IMR-90 (cell line): ENCODE results near the gene CLCN5. TPM values are rescaled to one million over a fixed set of nuclear protein-coding genes. Genes with fewer than 3 reads are reported as not detected.

Experiments used
- ATAC-seq: fragments of 200-7000 bp; cut with Tn5 transposase; 2 replicates; pipeline ENCODE4 v1.9.1; 2020; ENCODE audit warnings: low read depth, mild to moderate bottlenecking, moderate library complexity
- BruUV-seq: library from RNA; stranded (reverse); fragments of 400-500 nt; replicated peaks from 2 replicates; lab custom pipeline; 2021; lab: Mats Ljungman, UMichigan
- CTCF ChIA-PET: fragments of 300-600 bp; formaldehyde crosslinking; extraction: SDS; loops from one replicate; lab custom pipeline; 2021; ENCODE audit warnings: antibody characterized with exemption; lab: Yijun Ruan, JAX
- POLR2A ChIA-PET: fragments of 300-600 bp; sonication (Branson Sonifier 250); formaldehyde crosslinking; loops from one replicate; lab custom pipeline; 2022; ENCODE audit warnings: antibody characterized with exemption; ENCODE audit not compliant: unreplicated experiment; lab: Charles Lee
- DNase-seq: peaks from one replicate; pipeline ENCODE4 v3.0.0; 2013
- H2AFZ ChIP-seq: replicated peaks from 2 replicates; pipeline ENCODE3; 2013; ENCODE audit warnings: low read length, mild to moderate bottlenecking; ENCODE audit not compliant: poor library complexity
- H2AK5ac ChIP-seq: 2 replicates; pipeline ENCODE4 v1.6.1; 2013; ENCODE audit warnings: low read depth, low read length, inconsistent platforms
- H2AK9ac ChIP-seq: replicated peaks from 2 replicates; pipeline ENCODE3; 2013; ENCODE audit warnings: mild to moderate bottlenecking, low read depth, low read length, moderate library complexity; ENCODE audit not compliant: poor library complexity
- H2BK120ac ChIP-seq: 2 replicates; pipeline ENCODE4 v1.6.1; 2013; ENCODE audit warnings: low read depth, low read length, inconsistent platforms
- H2BK15ac ChIP-seq: 3 replicates; pipeline ENCODE4 v1.6.1; 2013; ENCODE audit warnings: low read depth, low read length, inconsistent platforms
- H2BK20ac ChIP-seq: 2 replicates; pipeline ENCODE4 v1.6.1; 2013; ENCODE audit warnings: low read depth, mild to moderate bottlenecking, inconsistent platforms, low read length, moderate library complexity
- H2BK5ac ChIP-seq: 2 replicates; pipeline ENCODE4 v1.6.1; 2013; ENCODE audit warnings: mild to moderate bottlenecking, low read depth, low read length, inconsistent platforms; ENCODE audit not compliant: poor library complexity, severe bottlenecking
- H3K14ac ChIP-seq: replicated peaks from 2 replicates; pipeline ENCODE4 v1.6.1; 2013; ENCODE audit warnings: low read depth, low read length, inconsistent platforms
- H3K18ac ChIP-seq: 2 replicates; pipeline ENCODE4 v1.6.1; 2013; ENCODE audit warnings: low read depth, low read length, control low read depth
- H3K23ac ChIP-seq: 2 replicates; pipeline ENCODE4 v1.6.1; 2013; ENCODE audit warnings: low read depth, low read length, inconsistent platforms
- H3K27ac ChIP-seq: 2 replicates; pipeline ENCODE4 v1.5.1; 2013; ENCODE audit warnings: mild to moderate bottlenecking, control low read depth, low read length; ENCODE audit not compliant: insufficient read depth
- H3K27me3 ChIP-seq: 2 replicates; pipeline ENCODE4 v1.6.1; 2013; ENCODE audit warnings: low read length; ENCODE audit not compliant: control insufficient read depth, insufficient read depth
- H3K36me3 ChIP-seq: 2 replicates; pipeline ENCODE4 v1.6.1; 2013; ENCODE audit warnings: low read length, mixed read lengths; ENCODE audit not compliant: control insufficient read depth, insufficient read depth
- H3K4ac ChIP-seq: 2 replicates; pipeline ENCODE4 v1.6.1; 2013; ENCODE audit warnings: low read depth, low read length, inconsistent platforms
- H3K4me1 ChIP-seq: 2 replicates; pipeline ENCODE4 v1.6.1; 2013; ENCODE audit warnings: low read length, mixed read lengths; ENCODE audit not compliant: control insufficient read depth, insufficient read depth
- H3K4me2 ChIP-seq: 2 replicates; pipeline ENCODE4 v1.6.1; 2013; ENCODE audit warnings: low read depth, mild to moderate bottlenecking, control low read depth, low read length, moderate library complexity
- H3K4me3 ChIP-seq: 2 replicates; pipeline ENCODE4 v1.5.1; 2013; ENCODE audit warnings: low read depth, mild to moderate bottlenecking, control low read depth, low read length, moderate library complexity; ENCODE audit not compliant: insufficient read depth
- H3K56ac ChIP-seq: 2 replicates; pipeline ENCODE4 v1.6.1; 2013; ENCODE audit warnings: low read length, inconsistent platforms; ENCODE audit not compliant: insufficient read depth; ENCODE audit errors: extremely low read depth
- H3K79me1 ChIP-seq, 2 experiments: 2 replicates each; pipeline ENCODE4 v1.6.1; 2013; ENCODE audit warnings: low read length in 2 of 2, inconsistent platforms in 1 of 2, low read depth in 1 of 2
- H3K9ac ChIP-seq: 2 replicates; pipeline ENCODE4 v1.6.1; 2013; ENCODE audit warnings: low read depth, low read length, control low read depth
- H3K9me1 ChIP-seq: 2 replicates; pipeline ENCODE4 v1.6.1; 2013; ENCODE audit warnings: low read length, inconsistent platforms; ENCODE audit not compliant: insufficient read depth
- H3K9me3 ChIP-seq: 2 replicates; pipeline ENCODE4 v1.6.1; 2013; ENCODE audit warnings: low read length; ENCODE audit not compliant: control insufficient read depth, insufficient read depth
- H4K20me1 ChIP-seq: 2 replicates; pipeline ENCODE4 v1.6.1; 2013; ENCODE audit warnings: low read length, inconsistent platforms; ENCODE audit not compliant: insufficient read depth
- H4K5ac ChIP-seq: 2 replicates; pipeline ENCODE4 v1.6.1; 2013; ENCODE audit warnings: mild to moderate bottlenecking, low read depth, low read length, control low read depth
- H4K8ac ChIP-seq, 2 experiments: 2 replicates each; pipeline ENCODE4 v1.6.1; 2013; ENCODE audit warnings: low read depth in 2 of 2, low read length in 2 of 2, control low read depth in 1 of 2, inconsistent platforms in 1 of 2
- H4K91ac ChIP-seq: 2 replicates; pipeline ENCODE4 v1.6.1; 2013; ENCODE audit warnings: low read depth, low read length, inconsistent platforms; ENCODE audit not compliant: insufficient read depth
- CEBPB ChIP-seq: IDR thresholded peaks from 2 replicates; pipeline ENCODE4 v1.6.1; 2012; ENCODE audit warnings: low read depth, low read length, improper control_type of control experiment
- MAZ ChIP-seq: IDR thresholded peaks from 2 replicates; pipeline ENCODE4 v1.6.1; 2012; ENCODE audit warnings: low read depth, mild to moderate bottlenecking, low read length, improper control_type of control experiment, moderate library complexity, borderline replicate concordance
- MXI1 ChIP-seq: IDR thresholded peaks from 2 replicates; pipeline ENCODE4 v1.6.1; 2012; ENCODE audit warnings: low read depth, mild to moderate bottlenecking, low read length, moderate library complexity, borderline replicate concordance
- POLR2A ChIP-seq: IDR thresholded peaks from 2 replicates; pipeline ENCODE4 v1.6.1; 2012; ENCODE audit warnings: mild to moderate bottlenecking, low read depth, low read length
- RCOR1 ChIP-seq: IDR thresholded peaks from 2 replicates; pipeline ENCODE4 v1.6.1; 2012; ENCODE audit warnings: mild to moderate bottlenecking, low read length, improper control_type of control experiment; ENCODE audit not compliant: insufficient replicate concordance
- RFX5 ChIP-seq: IDR thresholded peaks from 2 replicates; pipeline ENCODE4 v1.8.0; 2012; ENCODE audit warnings: low read depth, mild to moderate bottlenecking, low read length, moderate library complexity
- SMC3 ChIP-seq: fragments of 150-350 bp; IDR thresholded peaks from 2 replicates; pipeline ENCODE4 v1.6.1; 2016; ENCODE audit warnings: low read depth, mild to moderate bottlenecking, antibody characterized with exemption, low read length, moderate library complexity
- USF2 ChIP-seq: fragments of 150-350 bp; IDR thresholded peaks from 2 replicates; pipeline ENCODE4 v1.6.1; 2017; ENCODE audit warnings: mild to moderate bottlenecking, antibody characterized with exemption, low read length, low read depth
- WGBS, 2 experiments: methylation state at CpG; one replicate each; pipeline versions ENCODE4 v1.1.5 to v1.1.7; 2013; ENCODE audit warnings: missing lambda C conversion rate in 2 of 2; ENCODE audit not compliant: insufficient read length in 1 of 2; ENCODE audit errors: extremely low coverage in 2 of 2; 5-methylcytosine and 5-hydroxymethylcytosine counted together
- dilution Hi-C: fragments of 300-500 bp; cut with HindIII; formaldehyde crosslinking; loops from one replicate; pipeline ENCODE4 v1.14.3; 2018; ENCODE audit warnings: low sequenced_read_pairs; ENCODE audit not compliant: unreplicated experiment
- in situ Hi-C: fragments of 300-500 bp; cut with MboI; formaldehyde crosslinking; loops from 3 replicates; pipeline ENCODE4 v1.14.3; 2019; ENCODE audit warnings: low sequenced_read_pairs, inconsistent platforms, mixed read lengths
- intact Hi-C: fragments of 100-400 bp; cut with micrococcal nuclease; formaldehyde crosslinking; loops from 2 replicates; pipeline ENCODE4 v1.10.0; 2022
- polyA plus RNA-seq, 3 experiments: library from polyadenylated mRNA; depleted of rRNA; stranded (reverse); fragments of >200 nt; gene quantifications; 2 replicates each; pipeline ENCODE4 v1.2.3, GENCODE V29; 2012; ENCODE audit warnings: low replicate concordance in 1 of 3
- total RNA-seq: library from RNA; depleted of rRNA; stranded (reverse); fragments of >200 nt; gene quantifications from 2 replicates; pipeline ENCODE4 v1.2.3, GENCODE V29; 2012

CLCN5 gene
- total and polyA plus RNA-seq, 2 of the 4 experiments (the other 2 are of a cell fraction): 1.4 to 5.9 TPM

GRCh38 chrX:50097071-50097470 lies 174.7 kb downstream of the CLCN5 start:
- H2AK5ac ChIP-seq: no peak overlapping the region
- no peak overlapping the region for H3K4me2 ChIP-seq
- H3K4ac ChIP-seq: no peak overlapping the region
- H3K4me1 ChIP-seq: no peaks in the 10 kb centered on the region
- H3K56ac ChIP-seq: no peak overlapping the region
- H3K23ac ChIP-seq: no peak overlapping the region
- no peaks in the 10 kb centered on the region for H3K9me1 ChIP-seq
- H3K4me3 ChIP-seq: no peak overlapping the region
- no peaks in the 10 kb centered on the region for H3K9me3 ChIP-seq
- no peak overlapping the region for H4K91ac ChIP-seq
- H2BK15ac ChIP-seq: no peak overlapping the region
- no TSS peak for BruUV-seq
- WGBS, 2 experiments: no CpG with 5 or more reads among the region's 4 CpGs
- no peaks in the 10 kb centered on the region for H4K20me1 ChIP-seq
- no peaks in the 10 kb centered on the region for H3K79me1 ChIP-seq
- in situ Hi-C loops (no loop called here), dilution Hi-C loops (no loop called here), intact Hi-C loops (no loop called here)
- no peak overlapping the region for H2BK20ac ChIP-seq
- peaks cover 9% of the 10 kb centered on the region for H3K27me3 ChIP-seq
- H3K18ac ChIP-seq: no peak overlapping the region
- POLR2A ChIA-PET: no interaction called here
- ATAC-seq (no peak), DNase-seq (no peak)
- TF ChIP-seq MXI1 (no peak), MAZ (no peak), RFX5 (no peak), RCOR1 (no peak), USF2 (no peak), SMC3 (no peak), CEBPB (no peak), POLR2A (no peak)
- no peak overlapping the region for H2BK120ac ChIP-seq
- H2AK9ac ChIP-seq: no peak overlapping the region
- no peak overlapping the region for H3K9ac ChIP-seq
- H3K27ac ChIP-seq: no peak overlapping the region
- no peaks in the 10 kb centered on the region for H3K36me3 ChIP-seq
- no peak overlapping the region for H2BK5ac ChIP-seq
- H2AFZ ChIP-seq: no peak overlapping the region
- H3K14ac ChIP-seq: no peak overlapping the region
- no peak overlapping the region for H4K5ac ChIP-seq
- CTCF ChIA-PET: no interaction called here
- H4K8ac ChIP-seq: no peak overlapping the region
